K562 (cell line): ENCODE results near the gene LDB1. TPM values are rescaled to one million over a fixed set of nuclear protein-coding genes. Genes with fewer than 3 reads are reported as not detected.

Experiments used
- IRF2 ChIP-seq: sonication (generic); formaldehyde crosslinking; IDR thresholded peaks from 2 replicates; pipeline ENCODE4 v1.8.1; 2022; ENCODE audit warnings: mild to moderate bottlenecking, missing genetic modification reagents
- NFIX ChIP-seq: fragments of 250-450 bp; sonication (Bioruptor Pico); IDR thresholded peaks from 2 replicates; pipeline ENCODE4 v1.4.0; 2020; ENCODE audit warnings: low read depth, mild to moderate bottlenecking, moderate library complexity
- NR1H2 ChIP-seq: sonication (generic); formaldehyde crosslinking; IDR thresholded peaks from 2 replicates; pipeline ENCODE4 v1.4.0; 2020; ENCODE audit warnings: mild to moderate bottlenecking, missing genetic modification reagents
- ZNF143 ChIP-seq: sonication (generic); formaldehyde crosslinking; IDR thresholded peaks from 2 replicates; pipeline ENCODE4 v1.9.0; 2022; ENCODE audit warnings: mild to moderate bottlenecking, missing genetic modification reagents
- ZNF445 ChIP-seq: fragments of 250-450 bp; sonication (Bioruptor Pico); IDR thresholded peaks from 2 replicates; pipeline ENCODE4 v1.4.0; 2020; ENCODE audit warnings: low read depth, mild to moderate bottlenecking, moderate library complexity
- polyA plus RNA-seq, 8 experiments: library from polyadenylated mRNA; depleted of rRNA in 4 of 8; stranded (reverse) in 5 of 8; unstranded in 3 of 8; fragments of >200 nt; fragmentation: Nextera tagmentation in 2 of 8; fragmentation: Illumina TruSeq in 1 of 8; extraction: Ambion mirVana in 2 of 8; extraction: Trizol in 1 of 8; gene quantifications; 2 replicates each; pipeline versions ENCODE4 v1.2.1 to v1.2.3, GENCODE V29; 2011 to 2014; ENCODE audit warnings: inconsistent platforms in 1 of 8, missing spikeins in 1 of 8
- total RNA-seq, 7 experiments: library from RNA; depleted of rRNA in 6 of 7; stranded (reverse); fragments of >200 nt in 6 of 7; fragmentation: Illumina TruSeq in 2 of 7; extraction: Trizol in 2 of 7; gene quantifications; 2 replicates each; pipeline versions ENCODE4 v1.2.1 to v1.2.3, GENCODE V29; 2011 to 2021; ENCODE audit warnings: low replicate concordance in 1 of 7
- TF ChIP-seq, protein P1 (sequence below): sonication (generic); formaldehyde crosslinking; IDR thresholded peaks from 2 replicates; pipeline ENCODE4 v1.8.1; 2023; ENCODE audit warnings: mild to moderate bottlenecking, missing genetic modification reagents, moderate library complexity
- TF ChIP-seq, protein P2 (sequence below): sonication (generic); formaldehyde crosslinking; IDR thresholded peaks from 2 replicates; pipeline ENCODE4 v1.8.1; 2023; ENCODE audit warnings: mild to moderate bottlenecking, missing genetic modification reagents
- TF ChIP-seq, protein P3 (sequence below): sonication (generic); formaldehyde crosslinking; IDR thresholded peaks from 2 replicates; pipeline ENCODE4 v1.8.1; 2023; ENCODE audit warnings: mild to moderate bottlenecking, missing genetic modification reagents
- TF ChIP-seq, protein P4 (sequence below): fragments of 250-450 bp; sonication (Bioruptor Pico); IDR thresholded peaks from 2 replicates; pipeline ENCODE4 v1.5.0; 2021
- TF ChIP-seq, protein P5 (sequence below): fragments of 250-450 bp; sonication (Bioruptor Pico); IDR thresholded peaks from 2 replicates; pipeline ENCODE4 v1.8.0; 2021; ENCODE audit warnings: mild to moderate bottlenecking, moderate library complexity
- TF ChIP-seq, protein P6 (sequence below): fragments of 450-650 bp; IDR thresholded peaks from 2 replicates; pipeline ENCODE4 v1.6.1; 2016
- TF ChIP-seq, protein P7 (sequence below): sonication (generic); formaldehyde crosslinking; IDR thresholded peaks from 2 replicates; pipeline ENCODE4 v1.8.0; 2023; ENCODE audit warnings: mild to moderate bottlenecking, missing genetic modification reagents
- TF ChIP-seq, protein P8 (sequence below), 3 experiments: fragments of 200-800 bp in 1 of 3; sonication (Bioruptor generic) in 1 of 3; sonication (generic) in 1 of 3; formaldehyde crosslinking in 1 of 3; IDR thresholded peaks; 2 replicates each; pipeline versions ENCODE4 v1.6.1 to v1.8.0; 2016 to 2022; ENCODE audit warnings: mild to moderate bottlenecking in 2 of 3, missing compliant biosample characterization in 2 of 3, missing genetic modification characterization in 2 of 3, missing genetic modification reagents in 1 of 3

LDB1 gene
- total and polyA plus RNA-seq, 9 of the 15 experiments (the other 6 are each of a cell fraction or from before 2014, with no cell fraction given) = 1.9 to 137 (median 105) TPM

DNA sequence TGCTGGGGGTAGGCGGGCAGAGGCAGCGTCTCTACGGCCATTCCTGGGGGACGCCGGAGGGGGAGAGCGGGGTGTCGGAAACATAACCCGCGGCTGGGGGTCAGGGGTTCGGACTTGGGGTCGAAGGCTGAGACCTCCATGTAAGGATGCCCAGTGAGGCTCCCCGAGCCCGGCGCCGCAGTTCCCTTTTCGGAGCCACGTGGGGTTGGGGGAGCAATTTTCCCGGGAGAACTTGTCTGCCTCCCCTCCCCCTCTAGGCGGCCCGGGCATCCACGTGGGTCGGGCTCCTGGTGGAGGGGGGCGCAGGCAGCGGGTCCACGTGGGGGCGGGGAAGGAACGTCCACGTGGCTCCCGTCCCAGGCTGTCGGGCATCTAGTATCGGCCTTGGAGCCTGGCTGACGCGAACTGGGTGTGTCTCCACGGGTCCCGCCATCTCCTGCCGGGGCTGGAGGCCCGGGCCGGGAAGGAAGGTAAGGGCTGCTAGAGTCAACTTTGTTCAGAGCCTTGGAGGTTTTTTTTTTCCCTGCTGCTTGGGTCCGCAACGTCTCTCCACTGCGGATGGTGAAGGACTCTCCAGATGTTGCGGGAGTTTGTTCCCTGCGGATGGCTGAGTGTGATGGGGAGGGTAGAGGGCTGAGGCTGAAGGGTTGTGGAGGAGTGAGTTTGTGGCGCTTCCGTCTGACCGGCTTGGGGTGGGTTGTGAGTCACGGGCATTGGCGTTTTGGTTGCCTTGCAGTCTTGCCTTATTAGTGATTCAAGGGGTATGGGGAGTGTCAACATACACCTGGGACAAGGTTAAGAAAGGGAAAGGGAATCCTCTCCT, 13.4 kb upstream of the LDB1 start (continued):
- TF ChIP-seq, protein P1, sequence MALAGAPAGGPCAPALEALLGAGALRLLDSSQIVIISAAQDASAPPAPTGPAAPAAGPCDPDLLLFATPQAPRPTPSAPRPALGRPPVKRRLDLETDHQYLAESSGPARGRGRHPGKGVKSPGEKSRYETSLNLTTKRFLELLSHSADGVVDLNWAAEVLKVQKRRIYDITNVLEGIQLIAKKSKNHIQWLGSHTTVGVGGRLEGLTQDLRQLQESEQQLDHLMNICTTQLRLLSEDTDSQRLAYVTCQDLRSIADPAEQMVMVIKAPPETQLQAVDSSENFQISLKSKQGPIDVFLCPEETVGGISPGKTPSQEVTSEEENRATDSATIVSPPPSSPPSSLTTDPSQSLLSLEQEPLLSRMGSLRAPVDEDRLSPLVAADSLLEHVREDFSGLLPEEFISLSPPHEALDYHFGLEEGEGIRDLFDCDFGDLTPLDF (CRISPR knock-in tag) = 0 out of 2 replicates have a peak, but pooled peaks have one; percentile 8
- TF ChIP-seq, protein P2, sequence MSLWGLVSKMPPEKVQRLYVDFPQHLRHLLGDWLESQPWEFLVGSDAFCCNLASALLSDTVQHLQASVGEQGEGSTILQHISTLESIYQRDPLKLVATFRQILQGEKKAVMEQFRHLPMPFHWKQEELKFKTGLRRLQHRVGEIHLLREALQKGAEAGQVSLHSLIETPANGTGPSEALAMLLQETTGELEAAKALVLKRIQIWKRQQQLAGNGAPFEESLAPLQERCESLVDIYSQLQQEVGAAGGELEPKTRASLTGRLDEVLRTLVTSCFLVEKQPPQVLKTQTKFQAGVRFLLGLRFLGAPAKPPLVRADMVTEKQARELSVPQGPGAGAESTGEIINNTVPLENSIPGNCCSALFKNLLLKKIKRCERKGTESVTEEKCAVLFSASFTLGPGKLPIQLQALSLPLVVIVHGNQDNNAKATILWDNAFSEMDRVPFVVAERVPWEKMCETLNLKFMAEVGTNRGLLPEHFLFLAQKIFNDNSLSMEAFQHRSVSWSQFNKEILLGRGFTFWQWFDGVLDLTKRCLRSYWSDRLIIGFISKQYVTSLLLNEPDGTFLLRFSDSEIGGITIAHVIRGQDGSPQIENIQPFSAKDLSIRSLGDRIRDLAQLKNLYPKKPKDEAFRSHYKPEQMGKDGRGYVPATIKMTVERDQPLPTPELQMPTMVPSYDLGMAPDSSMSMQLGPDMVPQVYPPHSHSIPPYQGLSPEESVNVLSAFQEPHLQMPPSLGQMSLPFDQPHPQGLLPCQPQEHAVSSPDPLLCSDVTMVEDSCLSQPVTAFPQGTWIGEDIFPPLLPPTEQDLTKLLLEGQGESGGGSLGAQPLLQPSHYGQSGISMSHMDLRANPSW (CRISPR knock-in tag) = no peak
- TF ChIP-seq, protein P3, sequence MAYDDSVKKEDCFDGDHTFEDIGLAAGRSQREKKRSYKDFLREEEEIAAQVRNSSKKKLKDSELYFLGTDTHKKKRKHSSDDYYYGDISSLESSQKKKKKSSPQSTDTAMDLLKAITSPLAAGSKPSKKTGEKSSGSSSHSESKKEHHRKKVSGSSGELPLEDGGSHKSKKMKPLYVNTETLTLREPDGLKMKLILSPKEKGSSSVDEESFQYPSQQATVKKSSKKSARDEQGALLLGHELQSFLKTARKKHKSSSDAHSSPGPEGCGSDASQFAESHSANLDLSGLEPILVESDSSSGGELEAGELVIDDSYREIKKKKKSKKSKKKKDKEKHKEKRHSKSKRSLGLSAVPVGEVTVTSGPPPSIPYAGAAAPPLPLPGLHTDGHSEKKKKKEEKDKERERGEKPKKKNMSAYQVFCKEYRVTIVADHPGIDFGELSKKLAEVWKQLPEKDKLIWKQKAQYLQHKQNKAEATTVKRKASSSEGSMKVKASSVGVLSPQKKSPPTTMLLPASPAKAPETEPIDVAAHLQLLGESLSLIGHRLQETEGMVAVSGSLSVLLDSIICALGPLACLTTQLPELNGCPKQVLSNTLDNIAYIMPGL = no peak; the same call in 1 of the 2 replicates
- no peak for TF ChIP-seq NFIX (CRISPR knock-in tag)
- TF ChIP-seq NR1H2 (CRISPR knock-in tag) = no peak
- TF ChIP-seq, protein P4, sequence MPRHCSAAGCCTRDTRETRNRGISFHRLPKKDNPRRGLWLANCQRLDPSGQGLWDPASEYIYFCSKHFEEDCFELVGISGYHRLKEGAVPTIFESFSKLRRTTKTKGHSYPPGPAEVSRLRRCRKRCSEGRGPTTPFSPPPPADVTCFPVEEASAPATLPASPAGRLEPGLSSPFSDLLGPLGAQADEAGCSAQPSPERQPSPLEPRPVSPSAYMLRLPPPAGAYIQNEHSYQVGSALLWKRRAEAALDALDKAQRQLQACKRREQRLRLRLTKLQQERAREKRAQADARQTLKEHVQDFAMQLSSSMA (CRISPR knock-in tag) = no peak
- TF ChIP-seq, protein P5, sequence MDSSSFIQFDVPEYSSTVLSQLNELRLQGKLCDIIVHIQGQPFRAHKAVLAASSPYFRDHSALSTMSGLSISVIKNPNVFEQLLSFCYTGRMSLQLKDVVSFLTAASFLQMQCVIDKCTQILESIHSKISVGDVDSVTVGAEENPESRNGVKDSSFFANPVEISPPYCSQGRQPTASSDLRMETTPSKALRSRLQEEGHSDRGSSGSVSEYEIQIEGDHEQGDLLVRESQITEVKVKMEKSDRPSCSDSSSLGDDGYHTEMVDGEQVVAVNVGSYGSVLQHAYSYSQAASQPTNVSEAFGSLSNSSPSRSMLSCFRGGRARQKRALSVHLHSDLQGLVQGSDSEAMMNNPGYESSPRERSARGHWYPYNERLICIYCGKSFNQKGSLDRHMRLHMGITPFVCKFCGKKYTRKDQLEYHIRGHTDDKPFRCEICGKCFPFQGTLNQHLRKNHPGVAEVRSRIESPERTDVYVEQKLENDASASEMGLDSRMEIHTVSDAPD (CRISPR knock-in tag) = no peak
- no peak for TF ChIP-seq IRF2
- TF ChIP-seq, protein P6, sequence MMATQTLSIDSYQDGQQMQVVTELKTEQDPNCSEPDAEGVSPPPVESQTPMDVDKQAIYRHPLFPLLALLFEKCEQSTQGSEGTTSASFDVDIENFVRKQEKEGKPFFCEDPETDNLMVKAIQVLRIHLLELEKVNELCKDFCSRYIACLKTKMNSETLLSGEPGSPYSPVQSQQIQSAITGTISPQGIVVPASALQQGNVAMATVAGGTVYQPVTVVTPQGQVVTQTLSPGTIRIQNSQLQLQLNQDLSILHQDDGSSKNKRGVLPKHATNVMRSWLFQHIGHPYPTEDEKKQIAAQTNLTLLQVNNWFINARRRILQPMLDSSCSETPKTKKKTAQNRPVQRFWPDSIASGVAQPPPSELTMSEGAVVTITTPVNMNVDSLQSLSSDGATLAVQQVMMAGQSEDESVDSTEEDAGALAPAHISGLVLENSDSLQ = no peak
- TF ChIP-seq ZNF445 (CRISPR knock-in tag) = no peak
- TF ChIP-seq, protein P7, sequence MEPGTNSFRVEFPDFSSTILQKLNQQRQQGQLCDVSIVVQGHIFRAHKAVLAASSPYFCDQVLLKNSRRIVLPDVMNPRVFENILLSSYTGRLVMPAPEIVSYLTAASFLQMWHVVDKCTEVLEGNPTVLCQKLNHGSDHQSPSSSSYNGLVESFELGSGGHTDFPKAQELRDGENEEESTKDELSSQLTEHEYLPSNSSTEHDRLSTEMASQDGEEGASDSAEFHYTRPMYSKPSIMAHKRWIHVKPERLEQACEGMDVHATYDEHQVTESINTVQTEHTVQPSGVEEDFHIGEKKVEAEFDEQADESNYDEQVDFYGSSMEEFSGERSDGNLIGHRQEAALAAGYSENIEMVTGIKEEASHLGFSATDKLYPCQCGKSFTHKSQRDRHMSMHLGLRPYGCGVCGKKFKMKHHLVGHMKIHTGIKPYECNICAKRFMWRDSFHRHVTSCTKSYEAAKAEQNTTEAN (CRISPR knock-in tag) = no peak
- TF ChIP-seq, protein P8, sequence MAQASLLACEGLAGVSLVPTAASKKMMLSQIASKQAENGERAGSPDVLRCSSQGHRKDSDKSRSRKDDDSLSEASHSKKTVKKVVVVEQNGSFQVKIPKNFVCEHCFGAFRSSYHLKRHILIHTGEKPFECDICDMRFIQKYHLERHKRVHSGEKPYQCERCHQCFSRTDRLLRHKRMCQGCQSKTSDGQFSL (CRISPR knock-in tag; IDR thresholded peaks at IDR 0.05) = peak; percentile 95
- TF ChIP-seq, protein P8 (tag; IDR thresholded peaks at IDR 0.05) = peak in 1 of 2 experiments; percentile 66; a peak in 2 of 4 replicates
- no peak for TF ChIP-seq ZNF143 (CRISPR knock-in tag)
